Adrenal gland (tissue), 19 donors: Measurements from ENCODE around the gene ZNF66. TPM values are rescaled to one million over a fixed set of nuclear protein-coding genes. Genes with fewer than 3 reads are reported as not detected.
A peak's percentile ranks its signal among the peaks of the same experiment; 100 is the strongest.
"Not testable (repeated sequence)": the region's sequence is repeated elsewhere in the genome, so short reads cannot be mapped to it uniquely, and the experiment has no call there.

Experiments used
- DNase-seq, 7 donors: peaks; one replicate each; pipeline ENCODE4 v3.0.0-alpha.2; 2019 to 2020
- H3K27ac ChIP-seq, 5 donors: fragments of 200-600 bp; sonication (generic) in 4 of 5; 1 replicate in 3 of 5; 2 replicates in 2 of 5; pipeline versions ENCODE4 v1.5.1 to v1.8.0; 2016 to 2020; ENCODE audit warnings: mild to moderate bottlenecking in 1 of 5
- H3K27me3 ChIP-seq: fragments of 200-600 bp; 2 replicates; pipeline ENCODE4 v1.8.0; 2021
- H3K36me3 ChIP-seq, 2 donors: fragments of 200-600 bp; replicated peaks in 1 of 2; 1 replicate in 1 of 2; 2 replicates in 1 of 2; pipeline versions ENCODE4 v1.5.1 to v1.8.0; 2018 to 2022
- H3K4me1 ChIP-seq, 2 donors: fragments of 200-600 bp; replicated peaks in 1 of 2; 1 replicate in 1 of 2; 2 replicates in 1 of 2; pipeline versions ENCODE4 v1.5.1 to v1.8.0; 2018 to 2021
- H3K4me3 ChIP-seq, 4 donors: fragments of 200-600 bp; sonication (generic) in 3 of 4; one replicate each; pipeline ENCODE4 v1.5.1; 2016 to 2018
- H3K9me3 ChIP-seq, 3 donors: fragments of 200-600 bp; sonication (generic) in 1 of 3; replicated peaks in 1 of 3; 1 replicate in 2 of 3; 2 replicates in 1 of 3; pipeline versions ENCODE4 v1.5.1 to v1.8.0; 2016 to 2021
- CTCF ChIP-seq, 6 experiments: fragments of 450-650 bp in 4 of 6; fragments of 200-600 bp in 2 of 6; sonication (generic) in 1 of 6; IDR thresholded peaks; 1 replicate in 5 of 6; 2 replicates in 1 of 6; pipeline versions ENCODE4 v1.5.1 to v1.8.0; 2016 to 2021; ENCODE audit warnings: antibody characterized with exemption in 6 of 6, mild to moderate bottlenecking in 2 of 6, moderate library complexity in 1 of 6
- POLR2A ChIP-seq, 2 donors: fragments of 450-650 bp; IDR thresholded peaks; one replicate each; pipeline ENCODE4 v1.6.1; 2017; ENCODE audit warnings: antibody characterized with exemption in 2 of 2, mild to moderate bottlenecking in 2 of 2, moderate library complexity in 1 of 2
- WGBS, 4 donors: extraction: QIAGEN DNeasy Blood & Tissue Kit in 2 of 4; methylation state at CpG; one replicate each; pipeline versions ENCODE4 v1.1.5 to v1.1.7; 2013 to 2017; 5-methylcytosine and 5-hydroxymethylcytosine counted together
- intact Hi-C, 2 donors: fragments of 100-400 bp; cut with DNase I; formaldehyde crosslinking; loops; one replicate each; pipeline versions ENCODE4 v1.14.1 to v1.15.0; 2022 to 2023
- long read RNA-seq, 10 donors: library from polyadenylated mRNA in 3 of 10; unstranded in 2 of 10; stranded (forward) in 1 of 10; transcript quantifications; one replicate each; pipeline ENCODE4 v2.0.0 and lab custom pipeline, GENCODE V29; 2021 to 2026
- polyA plus RNA-seq, 3 donors: library from polyadenylated mRNA; stranded (reverse); fragments of 200-250 nt in 2 of 3; fragments of 350-450 nt in 1 of 3; fragmentation: Illumina TruSeq in 1 of 3; extraction: RNeasy Lipid Tissue Mini Kit (QIAGEN cat#74804) in 1 of 3; gene quantifications; one replicate each; pipeline ENCODE4 v1.2.3, GENCODE V29; 2013 to 2014
- total RNA-seq, 9 donors: library from RNA; depleted of rRNA in 4 of 9; stranded (reverse); fragments of >200 nt in 4 of 9; fragments of 120-200 nt in 1 of 9; fragmentation: NEBNext Ultra II Directional in 1 of 9; extraction: Animal tissue kit (Norgen Biotek cat#: 25700) in 1 of 9; gene quantifications; one replicate each; pipeline versions ENCODE4 v1.1.0 to v1.2.4, GENCODE V29; 2013 to 2023
- donor health status: healthy with polysubstance abuse.
- donor health status: Bipolar disorder and iron deficiency.
- donor health status: DM: yes; HTN: yes; CAD: no.
- donor health status: DM: no; HTN: no; CAD: no.
- donor health status: DM: no; HTN: no; CAD: no.
- donor health status: DM: yes; HTN: yes; CAD: no.

ZNF66 gene
- total RNA-seq (10 to 100 TPM in 3 of 9 donors, 1 to 10 TPM in 6; 1.4 to 16.1 (median 4.7) TPM), polyA plus RNA-seq (1 to 10 TPM in 2 of 3 donors, under 1 TPM in 1; 0.67 to 3.1 (median 1.4) TPM)
- long read RNA-seq, donor 1: 0 reads
- long read RNA-seq, donor 2, partial matches to known transcripts: 0 of 3 reads
- long read RNA-seq, donor 2, other reads (novel, unspliced or antisense): 0 of 3 reads
- long read RNA-seq, donor 3, partial matches to known transcripts: 0 of 1 reads
- long read RNA-seq, donor 3, other reads (novel, unspliced or antisense): 0 of 1 reads
- long read RNA-seq, donor 4, transcript ZNF66-203 (4 exons, 757 nt): major isoform, 9 of 11 reads
- long read RNA-seq, donor 4, partial matches to known transcripts: 1 of 11 reads
- long read RNA-seq, donor 4, other reads (novel, unspliced or antisense): 1 of 11 reads
- long read RNA-seq, donor 5: 0 reads
- long read RNA-seq, donor 6, partial matches to known transcripts: 0 of 2 reads
- long read RNA-seq, donor 6, other reads (novel, unspliced or antisense): 1 of 2 reads
- long read RNA-seq, donor 7: 0 reads
- long read RNA-seq, donor 8: 0 reads
- long read RNA-seq, donor 9, partial matches to known transcripts: 0 of 4 reads
- long read RNA-seq, donor 9, other reads (novel, unspliced or antisense): 0 of 4 reads
- long read RNA-seq, donor 10: 0 reads

- 1 to 2% (median 2%) methylated on average over 24 to 42 of the region's 42 CpGs for WGBS, 4 donors
Measured at GRCh38 chr19:20776083-20777076, at the start of gene ZNF66. Gene ZNF66 (plus strand): TSS chr19:20776304. CDS start chr19:20776448, 144 bp downstream.

GRCh38 chr19:20750169-20750568 lies 25.9 kb upstream of the ZNF66 start:
- H3K27ac ChIP-seq, H3K4me3 ChIP-seq, intact Hi-C loops, H3K27me3 ChIP-seq, H3K9me3 ChIP-seq, H3K4me1 ChIP-seq, DNase-seq, H3K36me3 ChIP-seq: not testable (repeated sequence)
- 92 to 97% (median 93%) methylated on average over 5 to 6 of the region's 6 CpGs for WGBS, 4 donors

More at GRCh38 chr19:20776083-20777076, at the start of gene ZNF66:
- H3K27ac ChIP-seq: peak within 1 kb of the TSS in 4 of 5 donors; percentile 43 to 81 (median 70)
- DNase-seq: peak; percentile 98 to 100 (median 99)
- H3K4me1 ChIP-seq: peaks cover 0 to 13% of the 10 kb centered on the region in 2 donors
- intact Hi-C loops: loop anchor here in 1 of 2 donors (10.0 kb wide), 1 partner anchor 228 kb away; no protein-coding TSS in a partner anchor
- peak; percentile 37 to 87 for TF ChIP-seq POLR2A (IDR thresholded peaks at IDR 0.05)
- no peak for TF ChIP-seq CTCF (IDR thresholded peaks at IDR 0.05)
- H3K27me3 ChIP-seq: no peaks in the 10 kb centered on the region
- no peaks in the 10 kb centered on the region for H3K9me3 ChIP-seq
- peak within 1 kb of the TSS; percentile 1 to 87 (median 82) for H3K4me3 ChIP-seq
- H3K36me3 ChIP-seq: no peaks in the 10 kb centered on the region

GRCh38 chr19:20752291-20752690 lies 23.8 kb upstream of the ZNF66 start:
- DNase-seq, intact Hi-C loops, H3K27me3 ChIP-seq, H3K4me3 ChIP-seq, H3K27ac ChIP-seq, H3K9me3 ChIP-seq, H3K4me1 ChIP-seq, H3K36me3 ChIP-seq: not testable (repeated sequence)
- 75 to 82% (median 79%) methylated on average over 6 to 9 of the region's 9 CpGs for WGBS, 4 donors

GRCh38 chr19:20769225-20769736 lies 6.8 kb upstream of the ZNF66 start:
- 90 to 95% (median 93%) methylated on average over 8 of the region's 8 CpGs for WGBS, 4 donors
- DNase-seq: not testable (repeated sequence)

GRCh38 chr19:20787786-20788185 lies 11.7 kb downstream of the ZNF66 start:
- Histone ChIP-seq H3K4me3 (no peak overlapping the region), H3K4me1 (peaks cover 5 to 6% of the 10 kb centered on the region in 2 donors), H3K9me3 (no peaks in the 10 kb centered on the region), H3K27me3 (no peaks in the 10 kb centered on the region), H3K27ac (no peak overlapping the region), H3K36me3 (no peaks in the 10 kb centered on the region)
- TF ChIP-seq POLR2A (IDR thresholded peaks at IDR 0.05): no peak
- TF ChIP-seq CTCF (IDR thresholded peaks at IDR 0.05): no peak
- no peak for DNase-seq
- intact Hi-C loops: no loop called here

More at GRCh38 chr19:20769225-20769736, 6.8 kb upstream of the ZNF66 start:
- H3K9me3 ChIP-seq, H3K4me3 ChIP-seq, H3K27ac ChIP-seq, H3K36me3 ChIP-seq, H3K4me1 ChIP-seq, H3K27me3 ChIP-seq, intact Hi-C loops: not testable (repeated sequence)
